ENCODE data around the gene ZMYM5. TPM values are rescaled to one million over a fixed set of nuclear protein-coding genes. Genes with fewer than 3 reads are reported as not detected.
A peak's percentile ranks its signal among the peaks of the same experiment; 100 is the strongest.

The ZMYM5 gene
- total and polyA plus RNA-seq, 2 of the 8 experiments (the other 6 are each of a cell fraction or from before 2014, with no cell fraction given) = 4.9 to 7.9 TPM

GRCh38 chr13:19864024-19864745, 736 bp upstream of the ZMYM5 start (continued):
- peak; percentile 67 for TF ChIP-seq TAF7 (optimal IDR thresholded peaks at IDR 0.05; ENCODE audit: borderline replicate concordance, low read depth, low read length)
- no peak for TF ChIP-seq RNF2 (IDR thresholded peaks at IDR 0.05; ENCODE audit: borderline replicate concordance, low read depth, low read length, missing control alignments, poor library complexity, severe bottlenecking)
- no peak for TF ChIP-seq CHD2 (IDR thresholded peaks at IDR 0.05; ENCODE audit: low read length)
- peak; percentile 45 to 53; a peak in 2 of 3 replicates for TF ChIP-seq POLR2A (IDR thresholded peaks at IDR 0.05; ENCODE audit: control extremely low read depth in 1 of 2, low read depth in 2 of 2, low read length in 2 of 2)
- no peak for TF ChIP-seq TEAD4 (IDR thresholded peaks at IDR 0.05; ENCODE audit: low read depth, low read length)
- no peak for TF ChIP-seq SIRT6 (IDR thresholded peaks at IDR 0.05; ENCODE audit: low read length)
- no peak for TF ChIP-seq BCL11A (IDR thresholded peaks at IDR 0.05; ENCODE audit: low read depth in 2 of 2, low read length in 2 of 2)
- no peak for TF ChIP-seq POU5F1 (IDR thresholded peaks at IDR 0.05; ENCODE audit: low read depth, low read length)
- peak; percentile 50; the same call in 1 of the 2 replicates for TF ChIP-seq TAF1 (IDR thresholded peaks at IDR 0.05; ENCODE audit: low read depth, low read length)
- TF ChIP-seq, protein P1, sequence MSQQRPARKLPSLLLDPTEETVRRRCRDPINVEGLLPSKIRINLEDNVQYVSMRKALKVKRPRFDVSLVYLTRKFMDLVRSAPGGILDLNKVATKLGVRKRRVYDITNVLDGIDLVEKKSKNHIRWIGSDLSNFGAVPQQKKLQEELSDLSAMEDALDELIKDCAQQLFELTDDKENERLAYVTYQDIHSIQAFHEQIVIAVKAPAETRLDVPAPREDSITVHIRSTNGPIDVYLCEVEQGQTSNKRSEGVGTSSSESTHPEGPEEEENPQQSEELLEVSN (IDR thresholded peaks at IDR 0.05) = 0 out of 2 replicates have a peak, but pooled peaks have one; percentile 19
- TF ChIP-seq HDAC2 (IDR thresholded peaks at IDR 0.05; ENCODE audit: borderline replicate concordance in 1 of 2, low read depth in 2 of 2, low read length in 2 of 2) = no peak

All from H1 (cell line).